OCI-LY1 (cell line): ENCODE results near the gene PIP5K1C.

Source experiments
- H2AFZ ChIP-seq: fragments of 200-600 bp; sonication (generic), shearing (Covaris generic); 2 replicates; pipeline ENCODE4 v1.6.0; 2014; ENCODE audit warnings: antibody characterized with exemption, mild to moderate bottlenecking, low read length
- H3F3A ChIP-seq: fragments of 200-600 bp; sonication (generic), shearing (Covaris generic); 2 replicates; pipeline ENCODE4 v1.6.0; 2014; ENCODE audit warnings: mild to moderate bottlenecking, antibody characterized with exemption, low read length, moderate library complexity; ENCODE audit not compliant: insufficient read depth
- H3K27ac ChIP-seq: fragments of 200-600 bp; sonication (generic); 2 replicates; pipeline ENCODE4 v1.5.1; 2014; ENCODE audit warnings: low read length, mixed run types, mild to moderate bottlenecking, low read depth; ENCODE audit not compliant: poor library complexity, severe bottlenecking
- H3K27me3 ChIP-seq: fragments of 200-600 bp; sonication (generic); 2 replicates; pipeline ENCODE4 v1.6.0; 2014; ENCODE audit warnings: antibody characterized with exemption, mild to moderate bottlenecking, low read length, moderate library complexity; ENCODE audit not compliant: insufficient read depth
- H3K36me3 ChIP-seq: fragments of 200-600 bp; sonication (generic); 2 replicates; pipeline ENCODE4 v1.6.1; 2014; ENCODE audit warnings: mild to moderate bottlenecking, antibody characterized with exemption, low read length, moderate library complexity, mixed read lengths; ENCODE audit not compliant: insufficient read depth
- H3K4me1 ChIP-seq: fragments of 200-600 bp; sonication (generic); 2 replicates; pipeline ENCODE4 v1.5.1; 2014; ENCODE audit warnings: mild to moderate bottlenecking, low read length, moderate library complexity; ENCODE audit not compliant: insufficient read depth, severe bottlenecking
- H3K4me2 ChIP-seq: fragments of 200-600 bp; sonication (generic), shearing (Covaris generic); 2 replicates; pipeline ENCODE4 v1.6.1; 2014; ENCODE audit warnings: low read length
- H3K4me3 ChIP-seq: fragments of 200-600 bp; sonication (generic); 2 replicates; pipeline ENCODE4 v1.5.1; 2014; ENCODE audit warnings: low read length, low read depth, mild to moderate bottlenecking, mixed read lengths; ENCODE audit not compliant: poor library complexity, severe bottlenecking
- H3K79me2 ChIP-seq: fragments of 200-600 bp; shearing (Covaris generic); 2 replicates; pipeline ENCODE4 v1.6.1; 2016; ENCODE audit warnings: mixed run types, low read length, mixed read lengths; ENCODE audit not compliant: insufficient read depth
- H3K9ac ChIP-seq: fragments of 200-600 bp; sonication (generic), shearing (Covaris generic); 2 replicates; pipeline ENCODE4 v1.6.1; 2014; ENCODE audit warnings: mild to moderate bottlenecking, low read length, mixed read lengths
- H3K9me2 ChIP-seq: fragments of 200-600 bp; sonication (generic), shearing (Covaris generic); 2 replicates; pipeline ENCODE4 v1.6.1; 2014; ENCODE audit warnings: low read depth, mild to moderate bottlenecking, low read length, mixed read lengths
- H3K9me3 ChIP-seq: fragments of 200-600 bp; shearing (Covaris generic); 2 replicates; pipeline ENCODE4 v1.6.1; 2014; ENCODE audit warnings: low read length, mixed read lengths
- H4K20me1 ChIP-seq: fragments of 200-600 bp; sonication (generic), shearing (Covaris generic); 2 replicates; pipeline ENCODE4 v1.6.0; 2016; ENCODE audit warnings: mild to moderate bottlenecking, low read length; ENCODE audit not compliant: insufficient read depth
- CTCF ChIP-seq: fragments of 200-600 bp; sonication (generic), shearing (Covaris generic); IDR thresholded peaks from 2 replicates; pipeline ENCODE4 v1.5.1; 2017; ENCODE audit warnings: mild to moderate bottlenecking, antibody characterized with exemption, low read length, moderate library complexity, mixed read lengths
- EZH2 ChIP-seq: fragments of 200-600 bp; sonication (generic), shearing (Covaris generic); IDR thresholded peaks from 2 replicates; pipeline ENCODE4 v1.8.0; 2017; ENCODE audit warnings: borderline replicate concordance, mixed run types, mild to moderate bottlenecking, antibody characterized with exemption, low read length, moderate library complexity, mixed read lengths

Gene PIP5K1C

GRCh38 chr19:3623716-3624115 is 76.6 kb downstream of the PIP5K1C start:
- H3K79me2 ChIP-seq, result peaks cover 16% of the 10 kb centered on the region
- H2AFZ ChIP-seq, result no peak overlapping the region
- TF ChIP-seq CTCF, result no peak
- TF ChIP-seq EZH2, result no peak
- H3F3A ChIP-seq, result no peaks in the 10 kb centered on the region
- no peak overlapping the region for H3K4me2 ChIP-seq
- H3K27me3 ChIP-seq, result no peaks in the 10 kb centered on the region
- no peaks in the 10 kb centered on the region for H3K9me3 ChIP-seq
- peaks cover 15% of the 10 kb centered on the region for H3K36me3 ChIP-seq
- H3K4me3 ChIP-seq, result no peak overlapping the region
- H3K9ac ChIP-seq, result no peak overlapping the region
- H3K9me2 ChIP-seq, result no peaks in the 10 kb centered on the region
- no peaks in the 10 kb centered on the region for H4K20me1 ChIP-seq
- no peak overlapping the region for H3K27ac ChIP-seq
- H3K4me1 ChIP-seq, result peaks cover 19% of the 10 kb centered on the region

GRCh38 chr19:3622224-3622623 is 78.0 kb downstream of the PIP5K1C start:
- Histone ChIP-seq H3F3A (no peaks in the 10 kb centered on the region), H3K4me3 (no peak overlapping the region), H3K27me3 (no peaks in the 10 kb centered on the region), H4K20me1 (no peaks in the 10 kb centered on the region), H3K9ac (no peak overlapping the region), H3K79me2 (peaks cover 16% of the 10 kb centered on the region), H2AFZ (no peak overlapping the region), H3K4me2 (no peak overlapping the region), H3K9me3 (no peaks in the 10 kb centered on the region), H3K27ac (no peak overlapping the region), H3K4me1 (peaks cover 16% of the 10 kb centered on the region), H3K36me3 (peaks cover 15% of the 10 kb centered on the region), H3K9me2 (no peaks in the 10 kb centered on the region)
- no peak for TF ChIP-seq CTCF
- no peak for TF ChIP-seq EZH2

GRCh38 chr19:3621689-3622088 is 78.6 kb downstream of the PIP5K1C start:
- TF ChIP-seq CTCF (no peak), EZH2 (no peak)
- H3K9ac ChIP-seq, result no peak overlapping the region
- no peak overlapping the region for H3K4me3 ChIP-seq
- no peaks in the 10 kb centered on the region for H3K27me3 ChIP-seq
- no peaks in the 10 kb centered on the region for H3K9me2 ChIP-seq
- H3K27ac ChIP-seq, result no peak overlapping the region
- peaks cover 14% of the 10 kb centered on the region for H3K4me1 ChIP-seq
- peaks cover 16% of the 10 kb centered on the region for H3K79me2 ChIP-seq
- H3K9me3 ChIP-seq, result no peaks in the 10 kb centered on the region
- no peak overlapping the region for H2AFZ ChIP-seq
- H3K36me3 ChIP-seq, result peaks cover 15% of the 10 kb centered on the region
- H3F3A ChIP-seq, result no peaks in the 10 kb centered on the region
- H3K4me2 ChIP-seq, result no peak overlapping the region
- no peaks in the 10 kb centered on the region for H4K20me1 ChIP-seq
